A673 (cell line): Measurements from ENCODE around the gene HPGDS. TPM values are rescaled to one million over a fixed set of nuclear protein-coding genes. Genes with fewer than 3 reads are reported as not detected.

Experiments
- BruUV-seq: library from RNA; stranded (reverse); fragments of 400-500 nt; replicated peaks from 2 replicates; lab custom pipeline; 2021; lab: Mats Ljungman, UMichigan
- CTCF ChIA-PET: fragments of 300-600 bp; sonication (Branson Sonifier 250); formaldehyde crosslinking; loops from one replicate; lab custom pipeline; 2022; ENCODE audit warnings: antibody characterized with exemption; lab: Charles Lee
- POLR2A ChIA-PET: fragments of 300-600 bp; sonication (Branson Sonifier 250); formaldehyde crosslinking; loops from one replicate; lab custom pipeline; 2022; ENCODE audit warnings: antibody characterized with exemption; ENCODE audit not compliant: low non-redundant PET; lab: Charles Lee
- DNase-seq: peaks from one replicate; pipeline ENCODE4 v3.0.0-alpha.2; 2015; ENCODE audit warnings: low spot score
- H3K27ac ChIP-seq: fragments of 200-600 bp; sonication (generic); 2 replicates; pipeline ENCODE4 v1.5.1; 2016; ENCODE audit warnings: mixed run types, low read depth, mild to moderate bottlenecking, mixed read lengths, antibody characterized with exemption, low read length; ENCODE audit not compliant: poor library complexity, severe bottlenecking
- H3K27me3 ChIP-seq: fragments of 200-600 bp; sonication (generic); replicated peaks from 2 replicates; pipeline ENCODE4 v1.6.1; 2017; ENCODE audit warnings: mixed run types, low read depth, mild to moderate bottlenecking, mixed read lengths, antibody characterized with exemption, low read length; ENCODE audit not compliant: insufficient read depth, poor library complexity
- H3K36me3 ChIP-seq: fragments of 200-600 bp; sonication (generic); 2 replicates; pipeline ENCODE4 v1.6.1; 2016; ENCODE audit warnings: mixed run types, mild to moderate bottlenecking, mixed read lengths, antibody characterized with exemption, low read length; ENCODE audit not compliant: insufficient read depth, poor library complexity, severe bottlenecking
- H3K4me1 ChIP-seq: fragments of 200-600 bp; sonication (generic); 2 replicates; pipeline ENCODE4 v1.6.1; 2017; ENCODE audit warnings: mixed run types, mild to moderate bottlenecking, mixed read lengths, antibody characterized with exemption, low read length; ENCODE audit not compliant: insufficient read depth, poor library complexity, severe bottlenecking
- H3K4me3 ChIP-seq: fragments of 200-600 bp; sonication (generic); 2 replicates; pipeline ENCODE4 v1.5.1; 2016; ENCODE audit warnings: low read depth, mixed run types, mild to moderate bottlenecking, mixed read lengths, low read length; ENCODE audit not compliant: poor library complexity, severe bottlenecking
- H3K9me3 ChIP-seq: fragments of 200-600 bp; sonication (generic); 2 replicates; pipeline ENCODE4 v1.6.1; 2016; ENCODE audit warnings: mixed run types, low read depth, mild to moderate bottlenecking, mixed read lengths, antibody characterized with exemption, low read length; ENCODE audit not compliant: poor library complexity, severe bottlenecking
- EZH2 ChIP-seq: fragments of 200-600 bp; sonication (generic); IDR thresholded peaks from 2 replicates; pipeline ENCODE4 v1.6.1; 2017; ENCODE audit warnings: borderline replicate concordance, low read depth, mild to moderate bottlenecking, mixed read lengths, antibody characterized with exemption, low read length; ENCODE audit not compliant: poor library complexity, severe bottlenecking
- intact Hi-C: fragments of 100-400 bp; cut with micrococcal nuclease; formaldehyde crosslinking; loops from one replicate; pipeline ENCODE4 v1.10.0; 2022; ENCODE audit not compliant: unreplicated experiment
- total RNA-seq: library from RNA; stranded (reverse); gene quantifications from 2 replicates; pipeline ENCODE4 v1.2.3, GENCODE V29; 2021
- TF ChIP-seq, protein P1 (sequence below): fragments of 300-800, 200-600 bp; sonication (generic); conservative IDR thresholded peaks from 2 replicates; pipeline ENCODE4 v1.5.1; 2017; ENCODE audit warnings: low read depth, mild to moderate bottlenecking, antibody characterized with exemption, low read length, moderate library complexity, mixed read lengths

HPGDS gene
- total RNA-seq, 1 experiment from 2014 or later = not detected

GRCh38 chr4:94253036-94253435 lies 89.6 kb downstream of the HPGDS start:
- POLR2A ChIA-PET = no interaction called here
- Histone ChIP-seq H3K27me3 (no peaks in the 10 kb centered on the region), H3K27ac (no peak overlapping the region), H3K4me1 (no peaks in the 10 kb centered on the region), H3K36me3 (peaks cover 8% of the 10 kb centered on the region), H3K9me3 (no peaks in the 10 kb centered on the region), H3K4me3 (no peak overlapping the region)
- TF ChIP-seq, protein P1, sequence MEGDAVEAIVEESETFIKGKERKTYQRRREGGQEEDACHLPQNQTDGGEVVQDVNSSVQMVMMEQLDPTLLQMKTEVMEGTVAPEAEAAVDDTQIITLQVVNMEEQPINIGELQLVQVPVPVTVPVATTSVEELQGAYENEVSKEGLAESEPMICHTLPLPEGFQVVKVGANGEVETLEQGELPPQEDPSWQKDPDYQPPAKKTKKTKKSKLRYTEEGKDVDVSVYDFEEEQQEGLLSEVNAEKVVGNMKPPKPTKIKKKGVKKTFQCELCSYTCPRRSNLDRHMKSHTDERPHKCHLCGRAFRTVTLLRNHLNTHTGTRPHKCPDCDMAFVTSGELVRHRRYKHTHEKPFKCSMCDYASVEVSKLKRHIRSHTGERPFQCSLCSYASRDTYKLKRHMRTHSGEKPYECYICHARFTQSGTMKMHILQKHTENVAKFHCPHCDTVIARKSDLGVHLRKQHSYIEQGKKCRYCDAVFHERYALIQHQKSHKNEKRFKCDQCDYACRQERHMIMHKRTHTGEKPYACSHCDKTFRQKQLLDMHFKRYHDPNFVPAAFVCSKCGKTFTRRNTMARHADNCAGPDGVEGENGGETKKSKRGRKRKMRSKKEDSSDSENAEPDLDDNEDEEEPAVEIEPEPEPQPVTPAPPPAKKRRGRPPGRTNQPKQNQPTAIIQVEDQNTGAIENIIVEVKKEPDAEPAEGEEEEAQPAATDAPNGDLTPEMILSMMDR = no peak
- no peak for TF ChIP-seq EZH2
- no TSS peak for BruUV-seq
- intact Hi-C loops = no loop called here
- DNase-seq = no peak
- CTCF ChIA-PET = no interaction called here

DNA sequence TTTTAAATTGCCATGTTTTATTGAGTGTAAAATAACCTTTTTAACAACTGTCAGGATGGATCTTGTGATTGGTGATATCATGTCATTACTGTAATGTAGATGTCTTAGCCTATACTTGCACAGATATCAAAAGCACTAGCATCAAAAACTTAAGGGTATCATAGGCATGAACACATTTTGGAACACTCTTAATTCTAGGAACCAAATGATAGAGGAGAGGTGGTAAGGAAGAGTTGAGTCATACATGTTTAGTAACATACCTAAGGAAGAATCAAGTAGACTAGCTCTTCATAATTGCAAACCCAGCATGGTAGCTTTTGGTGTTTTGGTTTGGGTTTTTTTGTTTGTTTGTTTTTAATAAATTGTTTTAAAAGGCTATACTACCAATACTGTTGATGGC lies 91.5 kb downstream of the HPGDS start:
- BruUV-seq = no TSS peak
- H3K36me3 ChIP-seq = peaks cover 11% of the 10 kb centered on the region
- no peak for DNase-seq
- no peak overlapping the region for H3K4me3 ChIP-seq
- H3K27ac ChIP-seq = no peak overlapping the region
- no peaks in the 10 kb centered on the region for H3K27me3 ChIP-seq
- no peak for TF ChIP-seq EZH2
- TF ChIP-seq, protein P1 = no peak
- no peaks in the 10 kb centered on the region for H3K4me1 ChIP-seq
- POLR2A ChIA-PET = no interaction called here
- CTCF ChIA-PET = no interaction called here
- intact Hi-C loops = no loop called here
- no peaks in the 10 kb centered on the region for H3K9me3 ChIP-seq

Other genes with a start within 250 kb of the HPGDS start
- gene SMARCAD1, start 135.0 kb downstream of the HPGDS start, total RNA-seq = 25.3 and 27.1 TPM in 2 replicates
- gene PDLIM5, start 109.1 kb upstream of the HPGDS start, total RNA-seq = 174 and 183 TPM in 2 replicates